IPS DF 4.7 (cell line): ENCODE measurements around the gene S100A10.

Source experiments
- DNase-seq: peaks from one replicate; pipeline ENCODE4 v3.0.0-alpha.2; 2013; ENCODE audit warnings: low spot score; ENCODE audit errors: extremely low read depth

S100A10 gene

GRCh38 chr1:151966061-151966460 is 27.6 kb downstream of the S100A10 start:
- DNase-seq, result no peak

- no peak for DNase-seq
These were observed 29.1 kb downstream of the S100A10 start for GRCh38 chr1:151964510-151964909.

GRCh38 chr1:151963288-151963687 is 30.4 kb downstream of the S100A10 start:
- no peak for DNase-seq

- DNase-seq, result no peak
These were observed 31.8 kb downstream of the S100A10 start for GRCh38 chr1:151961833-151962232.

- DNase-seq, result no peak
These were observed 32.7 kb downstream of the S100A10 start for GRCh38 chr1:151960780-151961513.

GRCh38 chr1:151958959-151959358 is 34.7 kb downstream of the S100A10 start:
- no peak for DNase-seq

- no peak for DNase-seq
These were observed 36.6 kb downstream of the S100A10 start for GRCh38 chr1:151956957-151957497.

- DNase-seq, result no peak
These were observed 40.1 kb downstream of the S100A10 start for GRCh38 chr1:151953409-151954094.

GRCh38 chr1:151952811-151953210 is 40.8 kb downstream of the S100A10 start:
- DNase-seq, result no peak

GRCh38 chr1:151949371-151950193 is 44.1 kb downstream of the S100A10 start:
- DNase-seq, result no peak

GRCh38 chr1:151948506-151948905 is 45.2 kb downstream of the S100A10 start:
- no peak for DNase-seq

- DNase-seq, result no peak
These were observed 46.5 kb downstream of the S100A10 start for GRCh38 chr1:151947140-151947539.

GRCh38 chr1:151945725-151946722 is 47.6 kb downstream of the S100A10 start:
- peak; percentile 78 for DNase-seq

GRCh38 chr1:151944857-151945575 is 48.6 kb downstream of the S100A10 start:
- DNase-seq, result no peak

- DNase-seq, result no peak
These were observed 49.4 kb downstream of the S100A10 start for GRCh38 chr1:151944126-151944856.

GRCh38 chr1:151943591-151943990 is 50.1 kb downstream of the S100A10 start:
- DNase-seq, result no peak

- DNase-seq, result no peak
These were observed 50.8 kb downstream of the S100A10 start for GRCh38 chr1:151942882-151943281.

- DNase-seq, result no peak
These were observed 53.1 kb downstream of the S100A10 start for GRCh38 chr1:151940541-151940940.

GRCh38 chr1:151939779-151940178 is 53.9 kb downstream of the S100A10 start:
- no peak for DNase-seq
